Stimulated activated CD8-positive, alpha-beta memory T cell treated with anti-CD3 and anti-CD28 coated beads, Interleukin-12 subunit alpha, Interleukin-12 subunit beta, amount 100 ng/mL, for 4 hours (primary cell): ENCODE results near the gene ATG9B.
"Not testable (repeated sequence)": the region's sequence is repeated elsewhere in the genome, so short reads cannot be mapped to it uniquely, and the experiment has no call there.

Source experiments
- DNase-seq: peaks from one replicate; pipeline ENCODE4 v3.0.0-alpha.2; 2020; ENCODE audit warnings: low read depth

Gene ATG9B

DNA sequence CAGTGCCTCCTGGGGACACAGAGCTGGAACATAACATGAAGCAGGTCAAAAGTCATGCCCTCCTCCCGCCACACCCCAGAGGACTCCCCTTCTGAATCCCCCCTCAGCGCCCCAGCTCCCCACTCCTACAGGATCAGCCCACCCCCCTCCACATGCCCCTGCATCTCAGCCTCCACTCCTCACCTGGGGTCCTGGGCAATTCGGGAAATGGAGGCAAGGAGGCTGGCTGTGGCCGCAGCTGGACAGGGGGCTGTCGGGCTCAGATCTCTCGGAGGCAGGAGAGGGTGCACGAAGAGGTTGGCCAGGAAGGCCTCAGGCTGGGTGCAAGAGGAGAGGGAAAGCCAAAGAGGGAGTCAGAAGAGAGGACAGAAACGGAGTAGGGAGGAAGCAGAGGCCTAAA, 7.8 kb downstream of the ATG9B start:
- no peak for DNase-seq

DNA sequence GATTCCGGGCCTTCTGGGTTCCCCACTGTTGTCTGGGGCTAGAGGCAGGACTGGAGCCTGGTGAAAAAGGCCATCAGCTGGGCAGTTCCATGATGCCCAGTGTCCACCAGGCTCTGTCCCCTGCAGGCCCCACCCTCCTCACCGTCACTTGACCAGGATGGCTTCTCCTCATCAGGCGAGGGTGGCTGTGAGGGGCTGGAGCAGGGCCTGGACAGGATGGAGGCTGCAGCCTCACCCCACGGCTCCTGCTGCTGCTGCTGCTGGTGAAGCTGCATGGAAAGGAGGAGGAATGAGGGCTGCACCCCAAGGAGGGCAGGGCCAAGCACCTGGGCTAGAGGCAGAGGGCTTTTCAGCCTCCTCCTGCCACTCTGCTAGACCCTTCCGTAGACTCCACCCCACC, 8.3 kb downstream of the ATG9B start:
- no peak for DNase-seq

DNA sequence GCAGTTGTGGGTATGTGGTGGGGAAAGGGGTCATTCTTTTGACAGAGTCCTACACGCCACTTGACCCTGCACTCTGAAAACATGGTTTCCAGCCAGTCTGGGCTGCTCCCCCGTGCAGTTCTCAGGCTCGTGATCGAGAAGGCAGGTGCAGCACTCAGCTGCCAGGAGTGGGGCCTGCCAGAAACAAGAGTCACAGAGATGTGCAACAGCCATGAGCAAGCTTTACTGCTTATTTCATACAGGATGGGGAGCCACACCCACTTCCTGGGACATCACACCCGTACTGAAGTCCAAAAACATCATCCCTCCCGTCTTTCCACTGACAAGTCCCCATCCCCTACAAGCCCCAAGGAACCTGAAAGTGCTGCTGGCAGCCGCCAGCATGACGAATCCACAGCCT, 9.3 kb downstream of the ATG9B start:
- no peak for DNase-seq

DNA sequence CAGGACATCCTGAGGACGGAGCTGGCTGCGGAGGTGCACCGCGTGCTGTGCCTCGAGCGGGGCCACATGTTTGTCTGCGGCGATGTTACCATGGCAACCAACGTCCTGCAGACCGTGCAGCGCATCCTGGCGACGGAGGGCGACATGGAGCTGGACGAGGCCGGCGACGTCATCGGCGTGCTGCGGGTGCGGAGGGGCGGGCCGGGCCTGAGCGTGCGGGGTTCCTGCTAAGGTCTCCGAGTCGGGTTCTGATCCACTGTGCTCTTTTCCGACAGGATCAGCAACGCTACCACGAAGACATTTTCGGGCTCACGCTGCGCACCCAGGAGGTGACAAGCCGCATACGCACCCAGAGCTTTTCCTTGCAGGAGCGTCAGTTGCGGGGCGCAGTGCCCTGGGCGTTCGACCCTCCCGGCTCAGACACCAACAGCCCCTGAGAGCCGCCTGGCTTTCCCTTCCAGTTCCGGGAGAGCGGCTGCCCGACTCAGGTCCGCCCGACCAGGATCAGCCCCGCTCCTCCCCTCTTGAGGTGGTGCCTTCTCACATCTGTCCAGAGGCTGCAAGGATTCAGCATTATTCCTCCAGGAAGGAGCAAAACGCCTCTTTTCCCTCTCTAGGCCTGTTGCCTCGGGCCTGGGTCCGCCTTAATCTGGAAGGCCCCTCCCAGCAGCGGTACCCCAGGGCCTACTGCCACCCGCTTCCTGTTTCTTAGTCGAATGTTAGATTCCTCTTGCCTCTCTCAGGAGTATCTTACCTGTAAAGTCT, 10.4 kb downstream of the ATG9B start:
- DNase-seq: peak; percentile 59

DNA sequence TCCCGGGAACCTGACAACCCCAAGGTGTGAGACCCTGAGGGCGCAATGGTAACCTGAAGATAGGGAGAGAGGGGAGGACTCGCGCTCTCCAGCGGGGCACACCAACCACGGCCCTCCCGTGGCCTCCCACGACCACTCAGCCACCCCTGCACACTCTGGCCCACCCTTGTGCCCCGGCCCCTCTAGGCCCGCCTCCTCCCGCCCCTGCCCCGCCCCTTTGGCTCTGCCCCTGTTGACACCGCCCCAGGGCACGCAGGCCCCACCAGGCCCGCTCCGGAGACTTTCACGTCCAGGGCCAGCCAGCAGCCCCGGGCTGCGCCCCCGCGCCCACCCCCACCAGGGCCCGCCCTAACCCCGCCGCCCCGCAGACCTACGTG, 10.9 kb downstream of the ATG9B start:
- DNase-seq: no peak

DNA sequence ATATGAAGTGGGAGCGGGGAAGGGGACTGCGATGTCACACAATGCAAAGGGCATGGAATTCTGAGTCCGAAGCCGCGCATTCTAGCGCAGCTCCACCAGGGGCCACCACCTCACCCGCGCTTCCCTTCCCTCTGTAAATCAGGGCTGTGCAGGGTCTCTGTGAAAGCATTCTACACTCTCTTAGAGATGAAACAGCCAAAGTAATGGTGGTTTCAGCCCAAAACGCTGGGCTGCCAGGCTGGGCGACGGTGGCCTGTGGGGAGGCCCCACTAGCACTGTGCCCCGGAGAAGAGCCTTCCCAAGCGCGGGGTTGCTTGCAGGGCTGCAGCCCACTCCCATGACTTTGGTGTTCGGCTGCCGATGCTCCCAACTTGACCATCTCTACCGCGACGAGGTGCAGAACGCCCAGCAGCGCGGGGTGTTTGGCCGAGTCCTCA, 11.4 kb downstream of the ATG9B start:
- DNase-seq: no peak

DNA sequence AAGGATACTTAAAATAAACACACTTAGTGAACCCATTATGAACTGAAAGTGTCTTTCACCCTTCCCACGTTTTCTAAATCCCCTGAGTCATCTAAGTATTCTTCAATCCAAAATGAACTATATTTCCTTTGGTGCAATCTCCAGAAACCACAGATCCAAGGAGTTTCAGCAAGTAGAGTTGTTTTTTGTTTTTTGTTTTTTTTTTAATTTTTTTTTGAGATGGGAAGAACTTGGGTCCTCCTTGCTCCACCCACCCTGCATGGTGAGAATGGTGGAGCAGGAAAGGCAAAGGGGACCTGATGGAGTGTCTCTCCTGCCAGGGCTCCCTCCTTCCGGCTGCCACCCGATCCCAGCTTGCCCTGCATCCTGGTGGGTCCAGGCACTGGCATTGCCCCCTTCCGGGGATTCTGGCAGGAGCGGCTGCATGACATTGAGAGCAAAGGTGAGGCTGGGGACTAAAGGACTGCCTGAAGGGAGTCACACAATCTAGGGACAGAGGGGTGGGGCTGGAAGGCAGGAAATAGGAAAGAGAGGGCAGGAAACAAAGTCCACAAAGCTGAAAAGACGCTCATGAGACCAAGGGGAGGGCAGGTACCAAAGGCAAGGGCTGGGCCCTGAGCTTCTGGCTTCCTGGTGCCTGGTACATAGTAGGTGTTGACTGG, 12.1 kb downstream of the ATG9B start:
- no peak for DNase-seq

DNA sequence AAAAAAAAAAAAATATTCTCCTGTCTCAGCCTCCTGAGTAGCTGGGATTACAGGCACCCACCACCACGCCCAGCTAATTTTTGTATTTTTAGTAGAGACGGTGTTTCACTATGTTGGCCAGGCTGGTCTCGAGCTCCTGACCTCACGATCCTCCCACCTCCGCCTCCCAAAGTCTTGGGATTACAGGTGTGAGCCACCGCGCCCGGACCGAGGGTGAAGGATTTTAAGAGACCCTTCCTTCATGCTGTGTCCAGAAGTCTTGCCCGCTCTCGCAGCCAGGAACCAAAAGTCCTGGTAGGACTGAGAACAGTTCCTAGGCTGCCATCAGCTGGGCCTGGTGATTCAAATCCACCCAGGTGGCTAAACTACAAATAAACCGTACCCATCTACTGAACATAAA, 12.7 kb downstream of the ATG9B start:
- DNase-seq: not testable (repeated sequence)

DNA sequence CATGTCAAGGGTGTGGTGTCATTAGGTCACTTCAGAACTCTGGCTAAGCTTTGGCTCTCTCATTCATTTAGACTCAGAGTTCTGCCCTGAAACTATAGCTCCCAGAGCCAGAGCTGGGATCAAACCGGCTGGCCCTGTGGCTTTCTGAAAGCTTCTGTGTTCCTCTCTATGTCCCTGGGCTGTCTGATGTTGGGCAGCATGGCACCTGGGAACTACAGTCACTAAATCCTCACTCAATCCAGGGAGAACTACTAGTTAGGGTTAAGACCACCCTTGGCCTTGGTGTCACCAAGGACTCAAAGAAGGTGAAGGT, 13.2 kb downstream of the ATG9B start:
- no peak for DNase-seq

DNA sequence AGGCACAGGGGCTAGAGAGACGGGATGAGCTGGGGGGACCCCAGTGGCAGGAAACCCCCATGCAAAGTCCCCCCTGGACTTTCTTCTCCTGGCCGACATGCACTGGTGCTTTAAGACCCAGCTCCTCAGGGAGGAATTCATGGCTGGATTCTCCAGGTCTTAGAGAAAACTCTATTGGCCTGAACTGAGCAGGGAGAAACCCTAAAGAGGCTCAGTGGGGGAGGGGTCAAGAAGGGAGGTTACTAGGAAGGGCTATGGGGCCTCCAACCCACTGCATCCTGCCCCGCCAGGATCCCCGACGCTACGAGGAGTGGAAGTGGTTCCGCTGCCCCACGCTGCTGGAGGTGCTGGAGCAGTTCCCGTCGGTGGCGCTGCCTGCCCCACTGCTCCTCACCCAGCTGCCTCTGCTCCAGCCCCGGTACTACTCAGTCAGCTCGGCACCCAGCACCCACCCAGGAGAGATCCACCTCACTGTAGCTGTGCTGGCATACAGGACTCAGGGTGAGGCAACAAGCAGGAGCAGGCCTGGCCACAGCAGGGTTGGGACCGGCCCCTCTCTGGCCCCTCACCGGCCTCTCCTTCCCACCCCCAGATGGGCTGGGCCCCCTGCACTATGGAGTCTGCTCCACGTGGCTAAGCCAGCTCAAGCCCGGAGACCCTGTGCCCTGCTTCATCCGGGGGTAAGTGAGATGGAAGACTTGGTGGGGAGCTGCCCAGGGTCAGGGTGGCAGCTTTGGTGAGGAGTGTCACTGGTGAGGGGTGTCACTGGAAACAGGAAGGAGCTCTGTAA, 13.8 kb downstream of the ATG9B start:
- no peak for DNase-seq

DNA sequence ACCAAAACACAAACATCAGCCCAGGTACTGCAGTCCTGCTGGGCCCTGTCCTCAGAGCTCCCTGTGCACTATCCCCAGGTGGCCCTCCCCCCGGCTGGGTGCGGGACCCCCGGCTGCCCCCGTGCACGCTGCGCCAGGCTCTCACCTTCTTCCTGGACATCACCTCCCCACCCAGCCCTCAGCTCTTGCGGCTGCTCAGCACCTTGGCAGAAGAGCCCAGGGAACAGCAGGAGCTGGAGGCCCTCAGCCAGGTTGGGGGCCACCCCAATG, 14.3 kb downstream of the ATG9B start:
- DNase-seq: no peak

DNA sequence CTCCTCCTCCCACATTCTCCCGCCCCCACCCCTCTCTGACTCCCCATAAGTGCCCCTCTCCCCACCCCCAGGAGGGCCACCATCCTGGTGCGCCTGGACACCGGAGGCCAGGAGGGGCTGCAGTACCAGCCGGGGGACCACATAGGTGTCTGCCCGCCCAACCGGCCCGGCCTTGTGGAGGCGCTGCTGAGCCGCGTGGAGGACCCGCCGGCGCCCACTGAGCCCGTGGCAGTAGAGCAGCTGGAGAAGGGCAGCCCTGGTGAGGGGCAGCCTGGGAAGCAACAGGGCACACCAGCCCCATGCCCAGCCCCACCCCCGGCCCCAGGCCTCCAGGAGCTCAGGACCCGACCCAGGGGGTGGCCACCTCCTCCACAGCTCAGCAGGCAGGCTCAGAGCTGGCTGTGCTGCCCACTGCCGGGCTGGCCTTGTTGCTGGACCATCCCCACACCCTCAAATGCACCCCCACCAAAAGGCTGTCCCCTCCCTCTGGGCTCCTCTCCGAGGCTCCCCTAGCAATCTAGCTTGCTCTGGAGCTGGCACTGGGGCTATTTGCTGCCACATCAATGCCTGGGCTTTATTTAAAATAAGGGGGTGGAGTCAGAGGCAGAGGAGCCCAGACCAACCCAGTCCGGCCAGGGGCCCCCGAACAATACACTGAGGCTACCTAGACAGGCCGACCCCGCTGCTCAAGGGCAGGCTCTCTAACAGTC, 14.8 kb downstream of the ATG9B start:
- no peak for DNase-seq

DNA sequence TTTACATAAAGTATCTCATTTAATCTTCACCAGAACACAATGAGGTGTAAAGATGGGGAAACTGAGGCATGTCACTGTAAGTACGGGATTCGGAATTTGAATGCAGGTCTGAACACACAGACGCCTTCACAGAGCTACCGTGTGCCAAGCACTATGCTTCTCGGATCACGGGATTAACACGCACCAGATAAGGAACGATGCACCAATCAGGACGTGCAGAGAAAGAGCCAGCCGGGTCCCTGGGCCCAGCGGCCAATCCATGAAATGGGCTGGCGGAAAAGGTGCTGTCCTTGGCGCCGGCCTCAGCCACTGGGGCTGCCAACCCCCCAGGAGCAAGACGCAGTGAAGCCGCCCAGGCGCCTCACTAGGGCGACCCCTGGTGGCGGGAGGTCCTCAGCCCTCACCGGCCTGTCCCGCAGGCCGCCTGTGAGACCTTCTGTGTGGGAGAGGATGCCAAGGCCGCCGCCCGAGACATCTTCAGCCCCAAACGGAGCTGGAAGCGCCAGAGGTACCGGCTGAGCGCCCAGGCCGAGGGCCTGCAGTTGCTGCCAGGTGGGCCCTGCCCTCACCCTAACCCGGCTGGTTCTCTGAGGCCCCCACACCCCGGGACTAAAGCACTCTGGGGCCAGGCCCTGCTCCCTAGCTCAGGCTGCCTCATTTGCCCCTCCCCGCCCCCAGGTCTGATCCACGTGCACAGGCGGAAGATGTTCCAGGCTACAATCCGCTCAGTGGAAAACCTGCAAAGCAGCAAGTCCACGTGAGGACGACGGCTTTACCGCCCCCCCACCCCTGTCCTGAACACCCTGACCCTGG, 15.6 kb downstream of the ATG9B start:
- DNase-seq: peak; percentile 54

DNA sequence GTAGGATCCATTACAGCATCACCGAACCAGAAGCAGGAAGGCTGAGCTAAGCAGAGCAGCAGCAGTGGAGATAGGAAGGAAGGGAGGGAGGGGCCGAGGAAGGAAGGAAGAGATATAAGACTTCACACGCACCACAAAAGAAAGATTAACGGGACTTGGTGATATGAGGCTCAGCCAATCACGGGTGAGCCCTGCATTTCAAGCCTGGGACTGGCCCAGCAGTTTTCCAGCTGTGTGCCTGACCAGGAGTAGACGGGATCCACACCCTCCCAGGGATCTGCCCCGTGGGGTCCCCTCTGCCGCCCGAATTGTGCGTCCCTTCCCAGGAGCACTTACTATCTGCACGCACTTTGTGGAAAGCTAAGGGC, 16.2 kb downstream of the ATG9B start:
- DNase-seq: no peak

DNA sequence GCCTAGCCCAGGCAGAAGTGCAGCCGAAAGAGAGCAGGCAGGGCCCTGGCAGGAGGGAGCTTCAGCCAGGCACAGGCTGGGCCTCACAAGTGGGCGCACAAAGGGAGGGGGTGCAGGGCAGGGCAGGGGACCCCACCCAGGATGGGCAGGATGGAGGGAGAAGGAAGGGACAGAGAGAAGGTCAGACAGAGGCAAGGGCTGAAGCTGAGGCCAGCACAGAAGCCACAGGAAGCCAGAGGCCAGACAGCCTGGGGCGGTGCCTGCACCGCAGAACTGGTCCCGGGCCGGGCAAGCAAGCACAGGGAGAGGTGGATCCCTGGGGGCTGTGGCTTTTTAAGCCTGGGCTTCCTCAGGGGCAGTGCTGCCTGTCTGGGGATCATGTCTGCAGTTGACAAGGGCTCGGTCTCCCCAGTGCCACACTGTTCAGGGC, 16.8 kb downstream of the ATG9B start:
- DNase-seq: no peak

DNA sequence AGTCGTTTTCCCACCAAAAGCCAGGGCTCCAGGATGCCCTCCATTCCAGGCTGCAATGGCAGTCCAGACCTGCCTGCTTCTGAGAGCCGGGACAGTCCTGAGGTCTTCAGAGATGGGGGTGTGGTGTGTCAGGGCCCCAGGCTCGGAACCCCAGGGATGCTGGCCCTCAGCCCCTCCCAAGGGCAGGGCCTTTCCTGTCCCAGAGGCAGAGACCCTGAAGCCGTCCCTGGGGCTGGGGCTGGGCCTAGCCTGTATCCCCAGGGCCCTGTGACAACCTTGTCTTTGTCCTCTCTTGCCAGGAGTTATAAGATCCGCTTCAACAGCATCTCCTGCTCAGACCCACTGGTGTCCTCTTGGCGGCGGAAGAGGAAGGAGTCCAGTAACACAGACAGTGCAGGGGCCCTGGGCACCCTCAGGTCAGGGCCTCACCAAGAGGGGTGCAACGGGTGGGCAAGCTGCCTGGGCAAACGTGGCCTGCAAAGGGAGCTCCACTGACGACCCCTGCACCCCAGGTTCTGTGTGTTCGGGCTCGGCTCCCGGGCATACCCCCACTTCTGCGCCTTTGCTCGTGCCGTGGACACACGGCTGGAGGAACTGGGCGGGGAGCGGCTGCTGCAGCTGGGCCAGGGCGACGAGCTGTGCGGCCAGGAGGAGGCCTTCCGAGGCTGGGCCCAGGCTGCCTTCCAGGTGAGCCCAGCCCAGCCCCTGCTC, 17.5 kb downstream of the ATG9B start:
- DNase-seq: no peak

DNA sequence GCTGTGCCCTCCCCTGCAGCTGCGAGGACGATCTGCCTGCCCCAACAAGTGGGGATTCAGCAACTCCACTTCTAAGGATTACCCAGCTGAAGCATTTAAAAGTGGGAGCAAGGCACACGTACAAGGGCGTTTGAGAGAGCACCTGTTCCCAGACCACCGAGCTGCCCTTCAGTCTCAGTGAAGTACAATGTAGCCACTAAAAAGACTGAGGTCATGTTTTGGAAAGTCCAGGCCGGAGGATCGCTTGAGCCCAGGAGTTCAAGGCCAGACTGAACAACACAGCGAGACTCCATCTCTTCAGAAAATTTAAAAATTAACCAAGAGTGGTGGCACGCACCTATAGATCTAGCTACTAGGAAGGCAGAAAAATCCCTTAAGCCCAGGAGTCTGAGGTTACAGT, 18.7 kb downstream of the ATG9B start:
- no peak for DNase-seq

DNA sequence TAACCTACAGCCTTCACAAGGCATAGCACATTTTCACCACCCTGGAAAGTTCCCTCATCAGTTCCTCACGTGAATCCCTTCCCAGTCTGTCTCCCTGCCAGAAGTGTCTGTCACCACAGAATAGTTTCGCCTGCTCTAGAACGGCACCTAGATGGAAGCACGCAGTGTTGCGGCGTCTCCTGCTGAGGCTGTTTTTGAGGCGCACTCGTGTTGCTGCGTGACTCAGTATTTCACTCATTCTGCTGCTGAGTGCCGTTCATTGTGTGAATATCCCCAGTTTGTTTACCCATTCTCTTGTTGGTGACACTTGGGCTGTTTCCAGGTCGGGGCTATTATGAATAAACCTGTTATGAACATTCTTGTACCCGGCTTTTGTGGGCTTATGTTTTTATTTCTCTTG, 20.7 kb downstream of the ATG9B start:
- no peak for DNase-seq

DNA sequence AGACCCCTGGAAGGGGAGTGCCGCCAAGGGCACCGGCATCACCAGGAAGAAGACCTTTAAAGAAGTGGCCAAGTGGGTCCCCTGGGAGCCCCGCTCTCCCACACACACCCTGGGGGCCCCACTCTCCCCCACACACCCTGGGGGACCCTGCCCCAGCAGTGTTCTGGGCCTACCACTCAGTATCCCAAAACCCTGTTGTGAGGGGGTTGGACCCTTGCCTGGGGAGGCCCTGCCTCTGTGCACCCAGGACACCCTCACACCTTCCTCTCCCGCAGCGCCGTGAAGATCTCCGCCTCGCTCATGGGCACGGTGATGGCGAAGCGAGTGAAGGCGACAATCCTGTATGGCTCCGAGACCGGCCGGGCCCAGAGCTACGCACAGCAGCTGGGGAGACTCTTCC, 22.7 kb downstream of the ATG9B start:
- no peak for DNase-seq

DNA sequence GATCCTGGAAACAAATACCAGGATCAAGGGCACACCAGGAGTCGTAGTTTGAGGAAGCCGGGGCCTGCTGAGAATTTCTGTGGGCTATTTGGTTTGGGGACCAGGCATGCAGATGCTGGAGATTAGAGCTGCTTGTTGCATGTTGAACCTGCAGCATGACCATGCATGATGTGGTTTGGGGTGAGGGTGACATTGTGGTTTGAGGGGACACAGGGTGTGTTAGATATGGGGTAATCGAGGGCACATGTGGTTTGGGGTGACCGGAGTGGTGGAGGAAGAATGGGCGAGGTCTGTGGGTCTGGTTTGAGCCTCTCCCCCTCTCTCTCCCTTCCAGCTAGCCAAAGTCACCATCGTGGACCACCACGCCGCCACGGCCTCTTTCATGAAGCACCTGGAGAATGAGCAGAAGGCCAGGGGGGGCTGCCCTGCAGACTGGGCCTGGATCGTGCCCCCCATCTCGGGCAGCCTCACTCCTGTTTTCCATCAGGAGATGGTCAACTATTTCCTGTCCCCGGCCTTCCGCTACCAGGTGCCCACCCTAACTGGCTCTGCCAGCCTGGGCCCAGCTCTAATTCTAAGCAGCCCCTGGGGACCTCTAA, 23.3 kb downstream of the ATG9B start:
- DNase-seq: no peak
